PC-9 (cell line): ENCODE measurements around the gene TSTD2. TPM values are rescaled to one million over a fixed set of nuclear protein-coding genes. Genes with fewer than 3 reads are reported as not detected.

ENCODE experiments used
- BruUV-seq: library from RNA; stranded (reverse); fragments of 400-500 nt; replicated peaks from 2 replicates; lab custom pipeline; 2021; lab: Mats Ljungman, UMichigan
- CTCF ChIA-PET: fragments of 300-600 bp; sonication (Branson Sonifier 250); formaldehyde crosslinking; loops from one replicate; lab custom pipeline; 2022; ENCODE audit warnings: antibody characterized with exemption; lab: Charles Lee
- POLR2A ChIA-PET: fragments of 300-600 bp; sonication (Branson Sonifier 250); formaldehyde crosslinking; loops from one replicate; lab custom pipeline; 2022; ENCODE audit warnings: antibody characterized with exemption; ENCODE audit not compliant: unreplicated experiment; lab: Charles Lee
- DNase-seq, 2 experiments: peaks; one replicate each; pipeline versions ENCODE4 v3.0.0 to v3.0.0-alpha.2; 2015 to 2022; ENCODE audit warnings: mixed read lengths in 1 of 2
- H2AFZ ChIP-seq: fragments of 200-600 bp; sonication (generic); 2 replicates; pipeline ENCODE4 v1.8.1; 2017; ENCODE audit warnings: antibody characterized with exemption
- H3F3A ChIP-seq: fragments of 200-600 bp; sonication (generic); 2 replicates; pipeline ENCODE4 v1.8.1; 2017; ENCODE audit warnings: antibody characterized with exemption, mild to moderate bottlenecking, low read depth; ENCODE audit not compliant: insufficient read depth
- H3K27ac ChIP-seq: fragments of 200-600 bp; sonication (generic); 2 replicates; pipeline ENCODE4 v1.6.1; 2016; ENCODE audit warnings: mixed run types
- H3K27me3 ChIP-seq: fragments of 200-600 bp; sonication (generic); 2 replicates; pipeline ENCODE4 v1.6.1; 2016; ENCODE audit warnings: low read depth, mixed run types; ENCODE audit not compliant: insufficient read depth
- H3K36me3 ChIP-seq: fragments of 200-600 bp; sonication (generic); 2 replicates; pipeline ENCODE4 v1.6.1; 2016; ENCODE audit warnings: low read depth, mixed run types
- H3K4me1 ChIP-seq: fragments of 200-600 bp; sonication (generic); replicated peaks from 2 replicates; pipeline ENCODE4 v1.6.1; 2016; ENCODE audit warnings: mixed run types; ENCODE audit not compliant: insufficient read depth
- H3K4me2 ChIP-seq: fragments of 200-600 bp; sonication (generic); 2 replicates; pipeline ENCODE4 v1.6.1; 2017; ENCODE audit warnings: mixed run types
- H3K4me3 ChIP-seq: fragments of 200-600 bp; sonication (generic); 2 replicates; pipeline ENCODE4 v1.6.1; 2016; ENCODE audit warnings: mixed run types
- H3K79me2 ChIP-seq: fragments of 200-600 bp; sonication (generic); 2 replicates; pipeline ENCODE4 v1.6.1; 2017; ENCODE audit warnings: low read depth, mixed run types
- H3K9me2 ChIP-seq: fragments of 200-600 bp; sonication (generic); 2 replicates; pipeline ENCODE4 v1.8.1; 2017; ENCODE audit warnings: mild to moderate bottlenecking; ENCODE audit not compliant: insufficient read depth
- H3K9me3 ChIP-seq: fragments of 200-600 bp; sonication (generic); 2 replicates; pipeline ENCODE4 v1.8.1; 2016; ENCODE audit warnings: low read depth; ENCODE audit not compliant: insufficient read depth
- H4K20me1 ChIP-seq: fragments of 200-600 bp; sonication (generic); 2 replicates; pipeline ENCODE4 v1.8.1; 2017; ENCODE audit not compliant: insufficient read depth
- CTCF ChIP-seq: fragments of 200-600 bp; sonication (generic); conservative IDR thresholded peaks from 2 replicates; pipeline ENCODE4 v1.6.1; 2017; ENCODE audit warnings: mixed run types, antibody characterized with exemption, mild to moderate bottlenecking, moderate library complexity
- EZH2 ChIP-seq: fragments of 200-600 bp; sonication (generic); IDR thresholded peaks from 2 replicates; pipeline ENCODE4 v1.8.0; 2017; ENCODE audit warnings: antibody characterized with exemption, low read depth
- intact Hi-C: fragments of 100-400 bp; cut with micrococcal nuclease; formaldehyde crosslinking; loops from one replicate; pipeline ENCODE4 v1.10.0; 2022; ENCODE audit not compliant: unreplicated experiment
- total RNA-seq: library from RNA; stranded (reverse); gene quantifications from 2 replicates; pipeline ENCODE4 v1.2.3, GENCODE V29; 2021

TSTD2 gene
- total RNA-seq, 1 experiment from 2014 or later, result 17.0 TPM

- CTCF ChIA-PET, result no interaction called here
- POLR2A ChIA-PET, result no interaction called here
- H3K9me2 ChIP-seq, result no peaks in the 10 kb centered on the region
- H3K4me3 ChIP-seq, result no peak overlapping the region
- H3K36me3 ChIP-seq, result 0 out of 2 replicates have a peak, but pooled peaks cover 8% of the 10 kb centered on the region
- no peaks in the 10 kb centered on the region for H4K20me1 ChIP-seq
- H3K79me2 ChIP-seq, result peaks cover 49% of the 10 kb centered on the region
- peaks cover 30% of the 10 kb centered on the region for H3F3A ChIP-seq
- H3K4me2 ChIP-seq, result no peak overlapping the region
- peaks cover 13% of the 10 kb centered on the region for H3K4me1 ChIP-seq
- no peak overlapping the region for H3K27ac ChIP-seq
- H3K9me3 ChIP-seq, result no peaks in the 10 kb centered on the region
- no TSS peak for BruUV-seq
- no peaks in the 10 kb centered on the region for H3K27me3 ChIP-seq
- TF ChIP-seq EZH2 (no peak), CTCF (no peak)
- intact Hi-C loops, result no loop called here
- DNase-seq, result no peak
- no peak overlapping the region for H2AFZ ChIP-seq
Observed at GRCh38 chr9:97628668-97629067, 4.5 kb downstream of the TSTD2 start.

- Histone ChIP-seq H3K27ac (no peak overlapping the region), H3K36me3 (peaks cover 8% of the 10 kb centered on the region; the same call in 1 of the 2 replicates), H3K79me2 (peaks cover 49% of the 10 kb centered on the region), H3K9me2 (no peaks in the 10 kb centered on the region), H3K27me3 (no peaks in the 10 kb centered on the region), H2AFZ (no peak overlapping the region), H3K4me2 (no peak overlapping the region), H3K4me3 (no peak overlapping the region), H3F3A (peaks cover 22% of the 10 kb centered on the region), H4K20me1 (no peaks in the 10 kb centered on the region), H3K9me3 (no peaks in the 10 kb centered on the region), H3K4me1 (peaks cover 13% of the 10 kb centered on the region)
- CTCF ChIA-PET, result no interaction called here
- no TSS peak for BruUV-seq
- POLR2A ChIA-PET, result no interaction called here
- no peak for TF ChIP-seq EZH2
- no peak for TF ChIP-seq CTCF
- no peak for DNase-seq
- intact Hi-C loops, result no loop called here
Observed at GRCh38 chr9:97627624-97628023, 5.5 kb downstream of the TSTD2 start.

GRCh38 chr9:97625620-97626019, 7.5 kb downstream of the TSTD2 start:
- Histone ChIP-seq H3K27me3 (no peaks in the 10 kb centered on the region), H3F3A (peaks cover 2% of the 10 kb centered on the region; the same call in 1 of the 2 replicates), H3K27ac (no peak overlapping the region), H3K36me3 (peaks cover 8% of the 10 kb centered on the region; the same call in 1 of the 2 replicates), H3K4me1 (no peaks in the 10 kb centered on the region), H2AFZ (no peak overlapping the region), H3K79me2 (peaks cover 33% of the 10 kb centered on the region), H4K20me1 (no peaks in the 10 kb centered on the region), H3K9me2 (no peaks in the 10 kb centered on the region), H3K4me3 (no peak overlapping the region), H3K9me3 (no peaks in the 10 kb centered on the region), H3K4me2 (no peak overlapping the region)
- CTCF ChIA-PET, result no interaction called here
- intact Hi-C loops, result no loop called here
- BruUV-seq, result no TSS peak
- POLR2A ChIA-PET, result no interaction called here
- no peak for DNase-seq
- TF ChIP-seq CTCF, result no peak
- TF ChIP-seq EZH2, result no peak
